Ishikawa (cell line): Measurements from ENCODE around the gene SKI.

Source experiments
- CEBPB ChIP-seq: IDR thresholded peaks from 2 replicates; pipeline ENCODE4 v1.6.1; 2012
- CREB1 ChIP-seq: IDR thresholded peaks from 2 replicates; pipeline ENCODE4 v1.6.1; 2012; ENCODE audit warnings: low read depth
- EGR1 ChIP-seq: IDR thresholded peaks from 2 replicates; pipeline ENCODE4 v1.6.1; 2012
- EP300 ChIP-seq: IDR thresholded peaks from 2 replicates; pipeline ENCODE4 v1.6.1; 2012; ENCODE audit warnings: borderline replicate concordance
- FOXM1 ChIP-seq: IDR thresholded peaks from 2 replicates; pipeline ENCODE4 v1.6.1; 2012; ENCODE audit warnings: low read depth, borderline replicate concordance
- NFIC ChIP-seq: IDR thresholded peaks from 2 replicates; pipeline ENCODE4 v1.6.1; 2012
- RAD21 ChIP-seq: IDR thresholded peaks from 2 replicates; pipeline ENCODE4 v1.6.1; 2012; ENCODE audit warnings: low read depth
- TAF1 ChIP-seq: IDR thresholded peaks from 2 replicates; pipeline ENCODE4 v1.6.1; 2012; ENCODE audit warnings: low read depth, mild to moderate bottlenecking
- TCF12 ChIP-seq: IDR thresholded peaks from 2 replicates; pipeline ENCODE4 v1.6.1; 2012; ENCODE audit warnings: low read depth
- TEAD4 ChIP-seq: IDR thresholded peaks from 2 replicates; pipeline ENCODE4 v1.6.1; 2012
- YY1 ChIP-seq: IDR thresholded peaks from 2 replicates; pipeline ENCODE4 v1.6.1; 2012; ENCODE audit warnings: low read depth
- ZBTB7A ChIP-seq: IDR thresholded peaks from 2 replicates; pipeline ENCODE4 v1.6.1; 2012; ENCODE audit warnings: low read depth
- TF ChIP-seq, protein P1 (sequence below): IDR thresholded peaks from 2 replicates; pipeline ENCODE4 v1.6.1; 2012
- TF ChIP-seq, protein P2 (sequence below): IDR thresholded peaks from 2 replicates; pipeline ENCODE4 v1.6.1; 2012; ENCODE audit warnings: low read depth, mild to moderate bottlenecking
- TF ChIP-seq, protein P3 (sequence below): IDR thresholded peaks from 2 replicates; pipeline ENCODE4 v1.6.1; 2012

The SKI gene

DNA sequence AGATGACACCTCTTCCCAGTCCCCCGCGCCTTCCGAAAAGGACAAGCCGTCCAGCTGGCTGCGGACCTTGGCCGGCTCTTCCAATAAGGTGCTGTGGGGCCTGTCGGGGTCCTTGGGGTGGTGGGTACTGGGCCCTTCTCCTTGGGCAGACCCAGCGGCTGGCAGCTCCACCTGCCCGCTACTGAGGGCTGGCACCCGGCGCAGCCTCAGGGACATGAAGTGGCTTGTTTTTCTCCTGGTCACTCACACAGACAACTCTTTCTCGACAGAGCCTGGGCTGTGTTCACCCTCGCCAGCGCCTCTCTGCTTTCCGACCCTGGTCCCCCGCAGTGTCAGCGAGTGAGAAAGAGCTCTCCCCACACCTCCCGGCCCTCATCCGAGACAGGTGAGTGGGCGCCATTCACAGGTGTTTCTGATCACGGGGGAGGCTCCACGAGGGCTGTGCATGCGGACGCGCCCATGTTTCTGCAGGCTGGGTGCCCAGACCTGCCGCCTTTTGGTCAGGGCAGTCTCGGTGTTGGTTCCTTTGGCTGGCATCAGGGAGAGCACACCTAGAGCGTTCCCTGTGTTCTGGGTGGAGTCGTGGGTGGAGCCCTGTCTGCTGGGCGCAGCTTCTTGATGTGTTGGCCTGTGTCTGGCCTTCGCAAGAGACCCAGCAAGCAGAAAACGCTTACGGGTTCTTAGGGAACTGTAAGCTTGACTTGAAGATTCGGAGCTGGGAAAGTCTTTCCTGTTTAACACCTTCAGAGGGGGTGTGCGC, 75.1 kb downstream of the SKI start:
- TF ChIP-seq YY1 (no peak), RAD21 (no peak), TCF12 (no peak), TAF1 (no peak), EP300 (no peak), EGR1 (no peak), CREB1 (no peak), TEAD4 (no peak), FOXM1 (no peak), ZBTB7A (no peak), CEBPB (no peak), NFIC (no peak)
- TF ChIP-seq, protein P1, sequence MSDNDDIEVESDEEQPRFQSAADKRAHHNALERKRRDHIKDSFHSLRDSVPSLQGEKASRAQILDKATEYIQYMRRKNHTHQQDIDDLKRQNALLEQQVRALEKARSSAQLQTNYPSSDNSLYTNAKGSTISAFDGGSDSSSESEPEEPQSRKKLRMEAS: no peak
- TF ChIP-seq, protein P2, sequence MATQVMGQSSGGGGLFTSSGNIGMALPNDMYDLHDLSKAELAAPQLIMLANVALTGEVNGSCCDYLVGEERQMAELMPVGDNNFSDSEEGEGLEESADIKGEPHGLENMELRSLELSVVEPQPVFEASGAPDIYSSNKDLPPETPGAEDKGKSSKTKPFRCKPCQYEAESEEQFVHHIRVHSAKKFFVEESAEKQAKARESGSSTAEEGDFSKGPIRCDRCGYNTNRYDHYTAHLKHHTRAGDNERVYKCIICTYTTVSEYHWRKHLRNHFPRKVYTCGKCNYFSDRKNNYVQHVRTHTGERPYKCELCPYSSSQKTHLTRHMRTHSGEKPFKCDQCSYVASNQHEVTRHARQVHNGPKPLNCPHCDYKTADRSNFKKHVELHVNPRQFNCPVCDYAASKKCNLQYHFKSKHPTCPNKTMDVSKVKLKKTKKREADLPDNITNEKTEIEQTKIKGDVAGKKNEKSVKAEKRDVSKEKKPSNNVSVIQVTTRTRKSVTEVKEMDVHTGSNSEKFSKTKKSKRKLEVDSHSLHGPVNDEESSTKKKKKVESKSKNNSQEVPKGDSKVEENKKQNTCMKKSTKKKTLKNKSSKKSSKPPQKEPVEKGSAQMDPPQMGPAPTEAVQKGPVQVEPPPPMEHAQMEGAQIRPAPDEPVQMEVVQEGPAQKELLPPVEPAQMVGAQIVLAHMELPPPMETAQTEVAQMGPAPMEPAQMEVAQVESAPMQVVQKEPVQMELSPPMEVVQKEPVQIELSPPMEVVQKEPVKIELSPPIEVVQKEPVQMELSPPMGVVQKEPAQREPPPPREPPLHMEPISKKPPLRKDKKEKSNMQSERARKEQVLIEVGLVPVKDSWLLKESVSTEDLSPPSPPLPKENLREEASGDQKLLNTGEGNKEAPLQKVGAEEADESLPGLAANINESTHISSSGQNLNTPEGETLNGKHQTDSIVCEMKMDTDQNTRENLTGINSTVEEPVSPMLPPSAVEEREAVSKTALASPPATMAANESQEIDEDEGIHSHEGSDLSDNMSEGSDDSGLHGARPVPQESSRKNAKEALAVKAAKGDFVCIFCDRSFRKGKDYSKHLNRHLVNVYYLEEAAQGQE: no peak
- TF ChIP-seq, protein P3, sequence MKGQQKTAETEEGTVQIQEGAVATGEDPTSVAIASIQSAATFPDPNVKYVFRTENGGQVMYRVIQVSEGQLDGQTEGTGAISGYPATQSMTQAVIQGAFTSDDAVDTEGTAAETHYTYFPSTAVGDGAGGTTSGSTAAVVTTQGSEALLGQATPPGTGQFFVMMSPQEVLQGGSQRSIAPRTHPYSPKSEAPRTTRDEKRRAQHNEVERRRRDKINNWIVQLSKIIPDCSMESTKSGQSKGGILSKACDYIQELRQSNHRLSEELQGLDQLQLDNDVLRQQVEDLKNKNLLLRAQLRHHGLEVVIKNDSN: no peak

DNA sequence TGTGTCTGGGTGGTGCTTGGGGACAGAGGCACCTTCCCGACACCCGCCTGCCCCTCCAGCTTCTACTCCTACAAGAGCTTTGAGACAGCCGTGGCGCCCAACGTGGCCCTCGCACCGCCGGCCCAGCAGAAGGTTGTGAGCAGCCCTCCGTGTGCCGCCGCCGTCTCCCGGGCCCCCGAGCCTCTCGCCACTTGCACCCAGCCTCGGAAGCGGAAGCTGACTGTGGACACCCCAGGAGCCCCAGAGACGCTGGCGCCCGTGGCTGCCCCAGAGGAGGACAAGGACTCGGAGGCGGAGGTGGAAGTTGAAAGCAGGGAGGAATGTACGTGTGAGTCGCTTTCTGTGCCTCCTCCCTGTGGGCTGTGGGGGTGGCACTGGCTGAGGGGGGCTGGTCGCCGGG, 75.7 kb downstream of the SKI start:
- TF ChIP-seq YY1: no peak
- no peak for TF ChIP-seq TCF12
- no peak for TF ChIP-seq CREB1
- no peak for TF ChIP-seq EGR1
- no peak for TF ChIP-seq TEAD4
- no peak for TF ChIP-seq EP300
- TF ChIP-seq RAD21: no peak
- TF ChIP-seq, protein P1: no peak
- no peak for TF ChIP-seq NFIC
- no peak for TF ChIP-seq FOXM1
- TF ChIP-seq ZBTB7A: no peak
- TF ChIP-seq, protein P2: no peak
- TF ChIP-seq CEBPB: no peak
- no peak for TF ChIP-seq TAF1
- TF ChIP-seq, protein P3: no peak

DNA sequence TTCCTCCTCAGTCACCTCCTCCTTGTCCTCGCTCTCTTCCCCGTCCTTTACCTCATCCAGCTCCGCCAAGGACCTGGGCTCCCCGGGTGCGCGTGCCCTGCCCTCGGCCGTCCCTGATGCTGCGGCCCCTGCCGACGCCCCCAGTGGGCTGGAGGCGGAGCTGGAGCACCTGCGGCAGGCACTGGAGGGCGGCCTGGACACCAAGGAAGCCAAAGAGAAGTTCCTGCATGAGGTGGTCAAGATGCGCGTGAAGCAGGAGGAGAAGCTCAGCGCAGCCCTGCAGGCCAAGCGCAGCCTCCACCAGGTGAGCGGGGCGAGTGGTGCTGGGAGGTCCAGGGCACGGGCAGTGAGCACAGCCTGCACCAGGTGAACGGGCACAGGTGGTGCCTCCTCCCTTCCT, 76.2 kb downstream of the SKI start:
- no peak for TF ChIP-seq TAF1
- TF ChIP-seq TEAD4: no peak
- no peak for TF ChIP-seq EP300
- no peak for TF ChIP-seq EGR1
- TF ChIP-seq CREB1: no peak

- no peak for TF ChIP-seq EGR1
- TF ChIP-seq ZBTB7A: no peak
- TF ChIP-seq YY1: no peak
- TF ChIP-seq TEAD4: no peak
- TF ChIP-seq, protein P2: no peak
- TF ChIP-seq, protein P3: no peak
- no peak for TF ChIP-seq EP300
- TF ChIP-seq CEBPB: no peak
- TF ChIP-seq, protein P1: no peak
- no peak for TF ChIP-seq TCF12
- TF ChIP-seq NFIC: no peak
- TF ChIP-seq TAF1: no peak
- TF ChIP-seq CREB1: no peak
- no peak for TF ChIP-seq FOXM1
- TF ChIP-seq RAD21: no peak
These were observed 77.0 kb downstream of the SKI start for GRCh38 chr1:2304921-2305681.
